Hepatocyte (in vitro differentiated cells): ENCODE data around the gene TMPRSS2. TPM values are rescaled to one million over a fixed set of nuclear protein-coding genes. Genes with fewer than 3 reads are reported as not detected.
A peak's percentile ranks its signal among the peaks of the same experiment; 100 is the strongest.

Experiments used
- DNase-seq: peaks from one replicate; pipeline ENCODE4 v3.0.0-alpha.2; 2016; ENCODE audit warnings: low spot score
- H2AFZ ChIP-seq: fragments of 200-600 bp; sonication (generic); 2 replicates; pipeline ENCODE4 v1.6.0; 2016; ENCODE audit warnings: antibody characterized with exemption, mild to moderate bottlenecking
- H3K27ac ChIP-seq: fragments of 200-600 bp; sonication (generic); 2 replicates; pipeline ENCODE4 v1.5.1; 2016; ENCODE audit warnings: mild to moderate bottlenecking
- H3K27me3 ChIP-seq: fragments of 200-600 bp; sonication (generic); 2 replicates; pipeline ENCODE4 v1.6.1; 2016
- H3K36me3 ChIP-seq: fragments of 200-600 bp; sonication (generic); replicated peaks from 2 replicates; pipeline ENCODE4 v1.5.1; 2016; ENCODE audit warnings: low read depth; ENCODE audit not compliant: insufficient read depth
- H3K4me1 ChIP-seq: fragments of 200-600 bp; sonication (generic); 2 replicates; pipeline ENCODE4 v1.5.1; 2016; ENCODE audit warnings: mild to moderate bottlenecking, moderate library complexity; ENCODE audit not compliant: insufficient read depth
- H3K4me2 ChIP-seq: fragments of 200-600 bp; sonication (generic); 2 replicates; pipeline ENCODE4 v1.6.0; 2016
- H3K4me3 ChIP-seq: fragments of 200-600 bp; sonication (generic); 2 replicates; pipeline ENCODE4 v1.5.1; 2016; ENCODE audit warnings: mild to moderate bottlenecking
- H3K79me2 ChIP-seq: fragments of 200-600 bp; sonication (generic); 2 replicates; pipeline ENCODE4 v1.6.0; 2017; ENCODE audit warnings: mild to moderate bottlenecking
- H3K9me2 ChIP-seq: fragments of 200-600 bp; sonication (generic); replicated peaks from 2 replicates; pipeline ENCODE4 v1.6.0; 2017; ENCODE audit warnings: mild to moderate bottlenecking; ENCODE audit not compliant: insufficient read depth
- H3K9me3 ChIP-seq: fragments of 200-600 bp; sonication (generic); 2 replicates; pipeline ENCODE4 v1.5.1; 2016; ENCODE audit warnings: low read depth, mild to moderate bottlenecking
- H4K20me1 ChIP-seq: fragments of 200-600 bp; sonication (generic); 2 replicates; pipeline ENCODE4 v1.6.0; 2016; ENCODE audit warnings: mild to moderate bottlenecking; ENCODE audit not compliant: insufficient read depth, poor library complexity, severe bottlenecking
- EZH2 ChIP-seq: fragments of 200-600 bp; sonication (generic); IDR thresholded peaks from 2 replicates; pipeline ENCODE4 v1.6.1; 2016; ENCODE audit warnings: antibody characterized with exemption, mild to moderate bottlenecking, borderline replicate concordance
- EZH2phosphoT487 ChIP-seq: fragments of 200-600 bp; sonication (generic); IDR thresholded peaks from one replicate; pipeline ENCODE4 v1.6.1; 2018; ENCODE audit warnings: antibody characterized with exemption, mild to moderate bottlenecking, low read depth, moderate library complexity; ENCODE audit not compliant: unreplicated experiment, severe bottlenecking
- WGBS: methylation state at CpG from one replicate; pipeline ENCODE4 v1.1.6; 2016; ENCODE audit warnings: low lambda C conversion rate; ENCODE audit errors: missing lambda C conversion rate; 5-methylcytosine and 5-hydroxymethylcytosine counted together
- polyA plus RNA-seq: library from polyadenylated mRNA; unstranded; fragments of >200 nt; fragmentation: Nextera tagmentation; extraction: Ambion mirVana; gene quantifications from 2 replicates; pipeline ENCODE4 v1.2.1, GENCODE V29; 2016
- total RNA-seq: library from RNA; depleted of rRNA; stranded (reverse); fragments of >200 nt; gene quantifications from 2 replicates; pipeline ENCODE4 v1.2.3, GENCODE V29; 2014
- TF ChIP-seq, protein P1 (sequence below): fragments of 200-600 bp; sonication (generic); IDR thresholded peaks from 2 replicates; pipeline ENCODE4 v1.5.1; 2016; ENCODE audit warnings: antibody characterized with exemption, mild to moderate bottlenecking; ENCODE audit not compliant: poor library complexity

TMPRSS2 gene
- total and polyA plus RNA-seq, 2 experiments from 2014 or later: 65.9 to 121 TPM

DNA sequence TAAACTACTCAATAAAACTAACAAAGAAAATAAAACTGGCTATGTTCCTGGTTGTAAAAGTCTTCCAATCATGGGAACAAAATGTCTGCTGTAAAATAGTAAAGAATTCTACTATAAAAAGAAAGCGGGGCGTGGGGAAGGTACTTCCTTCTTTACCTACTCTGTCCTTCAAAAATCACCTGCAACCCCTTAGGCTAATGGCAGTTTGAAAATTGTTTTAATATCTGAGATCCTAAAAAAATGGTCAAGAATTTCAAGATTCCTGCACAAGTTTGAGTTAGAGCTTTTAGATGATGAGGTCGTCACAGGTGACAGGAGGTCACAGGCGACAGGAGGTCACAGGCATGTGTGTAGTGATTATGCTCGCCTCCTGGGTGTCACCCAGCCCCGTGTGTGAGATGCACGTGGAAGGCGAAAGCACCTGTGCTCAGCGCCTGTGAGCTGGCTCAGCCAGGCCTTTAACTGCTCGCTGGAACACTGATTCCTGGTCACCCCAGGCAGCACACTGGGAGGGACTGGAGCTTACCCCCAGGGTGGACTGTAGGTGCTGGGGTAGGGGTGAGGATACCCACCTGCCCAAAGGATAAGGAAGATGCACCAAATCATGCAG, 18.6 kb upstream of the TMPRSS2 start:
- Histone ChIP-seq H3K4me3 (no peak overlapping the region), H3K36me3 (no peaks in the 10 kb centered on the region), H3K79me2 (no peaks in the 10 kb centered on the region), H4K20me1 (no peaks in the 10 kb centered on the region), H2AFZ (no peak overlapping the region), H3K4me1 (peaks cover 17% of the 10 kb centered on the region), H3K4me2 (peak overlapping the region; percentile 62), H3K27me3 (no peaks in the 10 kb centered on the region), H3K27ac (peak overlapping the region; percentile 95), H3K9me2 (no peaks in the 10 kb centered on the region), H3K9me3 (no peaks in the 10 kb centered on the region)
- TF ChIP-seq EZH2 (no peak), EZH2phosphoT487 (no peak)
- TF ChIP-seq, protein P1, sequence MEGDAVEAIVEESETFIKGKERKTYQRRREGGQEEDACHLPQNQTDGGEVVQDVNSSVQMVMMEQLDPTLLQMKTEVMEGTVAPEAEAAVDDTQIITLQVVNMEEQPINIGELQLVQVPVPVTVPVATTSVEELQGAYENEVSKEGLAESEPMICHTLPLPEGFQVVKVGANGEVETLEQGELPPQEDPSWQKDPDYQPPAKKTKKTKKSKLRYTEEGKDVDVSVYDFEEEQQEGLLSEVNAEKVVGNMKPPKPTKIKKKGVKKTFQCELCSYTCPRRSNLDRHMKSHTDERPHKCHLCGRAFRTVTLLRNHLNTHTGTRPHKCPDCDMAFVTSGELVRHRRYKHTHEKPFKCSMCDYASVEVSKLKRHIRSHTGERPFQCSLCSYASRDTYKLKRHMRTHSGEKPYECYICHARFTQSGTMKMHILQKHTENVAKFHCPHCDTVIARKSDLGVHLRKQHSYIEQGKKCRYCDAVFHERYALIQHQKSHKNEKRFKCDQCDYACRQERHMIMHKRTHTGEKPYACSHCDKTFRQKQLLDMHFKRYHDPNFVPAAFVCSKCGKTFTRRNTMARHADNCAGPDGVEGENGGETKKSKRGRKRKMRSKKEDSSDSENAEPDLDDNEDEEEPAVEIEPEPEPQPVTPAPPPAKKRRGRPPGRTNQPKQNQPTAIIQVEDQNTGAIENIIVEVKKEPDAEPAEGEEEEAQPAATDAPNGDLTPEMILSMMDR: no peak
- DNase-seq: peak; percentile 48
- WGBS: 71% methylated on average over 10 of the region's 10 CpGs

DNA sequence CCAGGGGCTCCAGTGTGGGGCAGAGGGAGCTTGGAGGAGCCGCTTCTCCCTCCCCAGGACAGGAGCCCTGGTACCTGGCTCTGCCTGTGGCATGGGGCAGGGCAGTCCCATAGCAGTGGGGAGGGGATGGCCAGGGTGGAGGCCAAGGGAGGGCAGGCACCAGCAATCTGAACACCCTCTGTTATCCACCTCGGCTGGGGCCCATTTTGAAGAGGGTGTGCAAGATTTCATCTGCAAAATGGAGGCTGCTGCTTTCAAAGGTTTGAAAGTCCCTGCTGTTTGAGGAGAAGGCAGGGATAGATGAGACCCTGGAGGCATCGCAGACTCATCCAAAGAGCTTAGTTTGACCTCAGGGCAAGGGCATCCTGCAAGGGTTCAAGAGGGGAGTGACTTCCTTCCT, 15.2 kb upstream of the TMPRSS2 start:
- H3K4me2 ChIP-seq: no peak overlapping the region
- H3K9me2 ChIP-seq: no peaks in the 10 kb centered on the region
- no peak overlapping the region for H2AFZ ChIP-seq
- H4K20me1 ChIP-seq: no peaks in the 10 kb centered on the region
- no peaks in the 10 kb centered on the region for H3K9me3 ChIP-seq
- DNase-seq: no peak
- TF ChIP-seq, protein P1: no peak
- TF ChIP-seq EZH2 (no peak), EZH2phosphoT487 (no peak)
- no peak overlapping the region for H3K27ac ChIP-seq
- 100% methylated on average over 3 of the region's 3 CpGs for WGBS
- H3K27me3 ChIP-seq: no peaks in the 10 kb centered on the region
- H3K4me3 ChIP-seq: no peak overlapping the region
- no peaks in the 10 kb centered on the region for H3K79me2 ChIP-seq
- H3K36me3 ChIP-seq: no peaks in the 10 kb centered on the region
- H3K4me1 ChIP-seq: peaks cover 6% of the 10 kb centered on the region

DNA sequence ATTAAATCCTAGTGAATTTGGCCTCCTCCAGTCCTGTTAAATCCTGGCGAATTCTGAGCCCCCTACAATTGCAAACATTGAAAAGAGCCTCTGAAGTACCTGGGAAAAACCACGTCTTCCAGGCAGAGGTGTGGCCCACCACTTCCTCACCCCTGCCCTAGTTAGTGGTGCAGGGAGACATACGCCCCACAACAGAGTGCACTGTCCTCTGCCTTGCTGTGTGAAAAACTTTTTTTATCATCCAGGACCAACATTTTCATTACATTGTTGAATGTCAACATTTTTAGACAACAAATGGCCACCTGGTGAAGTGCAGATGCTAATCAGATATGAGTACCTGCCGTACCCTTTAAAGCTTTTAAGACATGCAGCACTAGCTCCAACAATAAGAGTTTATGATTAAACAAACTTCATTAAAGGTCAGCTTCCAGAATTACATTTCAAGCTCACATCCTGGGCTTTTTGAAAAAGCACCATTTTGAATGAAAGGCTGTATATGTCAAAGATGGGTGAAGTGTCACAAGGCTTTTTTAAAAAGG, 13.6 kb upstream of the TMPRSS2 start:
- Histone ChIP-seq H3K9me3 (no peaks in the 10 kb centered on the region), H3K27ac (peak overlapping the region; percentile 47), H3K27me3 (no peaks in the 10 kb centered on the region), H3K4me2 (no peak overlapping the region), H3K79me2 (no peaks in the 10 kb centered on the region), H3K36me3 (no peaks in the 10 kb centered on the region), H3K9me2 (no peaks in the 10 kb centered on the region), H4K20me1 (no peaks in the 10 kb centered on the region), H3K4me1 (peaks cover 6% of the 10 kb centered on the region), H3K4me3 (no peak overlapping the region), H2AFZ (no peak overlapping the region)
- TF ChIP-seq EZH2 (no peak), EZH2phosphoT487 (no peak)
- TF ChIP-seq, protein P1: no peak
- DNase-seq: no peak
- WGBS: 64% methylated on average over 4 of the region's 4 CpGs
